ENCODE measurements around the gene ATXN7L3. TPM values are rescaled to one million over a fixed set of nuclear protein-coding genes. Genes with fewer than 3 reads are reported as not detected.
A peak's percentile ranks its signal among the peaks of the same experiment; 100 is the strongest.

The ATXN7L3 gene
- polyA plus RNA-seq, 6 donors from 2014 or later: 6.6 to 14.4 (median 9.4) TPM

- H3K36me3 Mint-ChIP-seq: peaks cover 10 to 24% of the 10 kb centered on the region in 2 donors
Observed at GRCh38 chr17:44214230-44214494, 14.5 kb upstream of the ATXN7L3 start.

GRCh38 chr17:44213403-44214229, 13.9 kb upstream of the ATXN7L3 start:
- no peaks in the 10 kb centered on the region for H3K9me3 Mint-ChIP-seq
- no peaks in the 10 kb centered on the region for H3K27me3 Mint-ChIP-seq
- peaks cover 10 to 24% of the 10 kb centered on the region in 2 donors for H3K36me3 Mint-ChIP-seq
- H3K4me1 Mint-ChIP-seq: peaks cover 48 to 77% (median 76%) of the 10 kb centered on the region in 3 donors
- H3K27ac Mint-ChIP-seq: peak overlapping the region; percentile 80 to 99 (median 95)
- H3K4me3 Mint-ChIP-seq: peak overlapping the region in 5 of 8 donors; percentile 24 to 76 (median 59)
- ATAC-seq (ENCODE audit: low read depth in 2 of 2) (no peak), DNase-seq (no peak)

More at GRCh38 chr17:44214230-44214494, 14.5 kb upstream of the ATXN7L3 start:
- no peaks in the 10 kb centered on the region for H3K9me3 Mint-ChIP-seq
- peak overlapping the region in 5 of 8 donors; percentile 42 to 76 (median 59) for H3K4me3 Mint-ChIP-seq
- H3K27ac Mint-ChIP-seq: peak overlapping the region; percentile 64 to 99 (median 95)
- no peak for DNase-seq
- no peak for ATAC-seq (ENCODE audit: low read depth in 2 of 2)
- peaks cover 47 to 77% (median 75%) of the 10 kb centered on the region in 3 donors for H3K4me1 Mint-ChIP-seq
- no peaks in the 10 kb centered on the region for H3K27me3 Mint-ChIP-seq

GRCh38 chr17:44212507-44213402, 13.1 kb upstream of the ATXN7L3 start:
- H3K4me3 Mint-ChIP-seq: no peak overlapping the region
- peaks cover 14 to 25% of the 10 kb centered on the region in 2 donors for H3K36me3 Mint-ChIP-seq

GRCh38 chr17:44211281-44212265, 11.9 kb upstream of the ATXN7L3 start:
- ATAC-seq (ENCODE audit: low read depth in 2 of 2) (no peak), DNase-seq (no peak)
- no peaks in the 10 kb centered on the region for H3K27me3 Mint-ChIP-seq
- H3K4me1 Mint-ChIP-seq: peaks cover 44 to 67% (median 67%) of the 10 kb centered on the region in 3 donors
- H3K4me3 Mint-ChIP-seq: peak overlapping the region in 1 of 8 donors; percentile 65
- peak overlapping the region in 4 of 6 donors; percentile 36 to 97 (median 74) for H3K27ac Mint-ChIP-seq
- no peaks in the 10 kb centered on the region for H3K9me3 Mint-ChIP-seq
- peaks cover 9 to 32% of the 10 kb centered on the region in 2 donors for H3K36me3 Mint-ChIP-seq

More at GRCh38 chr17:44212507-44213402, 13.1 kb upstream of the ATXN7L3 start:
- H3K27ac Mint-ChIP-seq: peak overlapping the region in 4 of 6 donors; percentile 72 to 97 (median 78)
- H3K4me1 Mint-ChIP-seq: peaks cover 49 to 79% (median 78%) of the 10 kb centered on the region in 3 donors
- H3K27me3 Mint-ChIP-seq: no peaks in the 10 kb centered on the region
- ATAC-seq (ENCODE audit: low read depth in 2 of 2): no peak
- no peak for DNase-seq
- H3K9me3 Mint-ChIP-seq: no peaks in the 10 kb centered on the region

GRCh38 chr17:44210342-44211192, 10.9 kb upstream of the ATXN7L3 start:
- peak overlapping the region in 5 of 6 donors; percentile 11 to 97 (median 85) for H3K27ac Mint-ChIP-seq
- ATAC-seq (ENCODE audit: low read depth in 2 of 2) (peak; percentile 97 to 98), DNase-seq (peak; percentile 94)
- no peaks in the 10 kb centered on the region for H3K27me3 Mint-ChIP-seq
- peaks cover 42 to 62% (median 57%) of the 10 kb centered on the region in 3 donors for H3K4me1 Mint-ChIP-seq
- H3K4me3 Mint-ChIP-seq: peak overlapping the region in 6 of 8 donors; percentile 16 to 75 (median 58)
- H3K36me3 Mint-ChIP-seq: peaks cover 4 to 26% of the 10 kb centered on the region in 2 donors
- H3K9me3 Mint-ChIP-seq: no peaks in the 10 kb centered on the region

GRCh38 chr17:44209786-44210341, 10.2 kb upstream of the ATXN7L3 start:
- ATAC-seq (ENCODE audit: low read depth in 2 of 2) (peak in 1 of 2 donors; percentile 11), DNase-seq (no peak)
- Mint-ChIP-seq H3K4me3 (peak overlapping the region in 5 of 8 donors; percentile 48 to 75 (median 63)), H3K4me1 (peaks cover 36 to 55% (median 50%) of the 10 kb centered on the region in 3 donors), H3K9me3 (no peaks in the 10 kb centered on the region), H3K27ac (peak overlapping the region in 5 of 6 donors; percentile 44 to 88 (median 82)), H3K36me3 (peaks cover 4 to 22% of the 10 kb centered on the region in 2 donors), H3K27me3 (no peaks in the 10 kb centered on the region)

GRCh38 chr17:44207743-44208142, 8.1 kb upstream of the ATXN7L3 start:
- H3K27ac Mint-ChIP-seq: peak overlapping the region in 1 of 6 donors; percentile 53
- H3K27me3 Mint-ChIP-seq: no peaks in the 10 kb centered on the region
- H3K4me1 Mint-ChIP-seq: peaks cover 36 to 49% (median 44%) of the 10 kb centered on the region in 3 donors
- ATAC-seq (ENCODE audit: low read depth in 2 of 2) (no peak), DNase-seq (no peak)
- H3K9me3 Mint-ChIP-seq: no peaks in the 10 kb centered on the region
- H3K4me3 Mint-ChIP-seq: no peak overlapping the region
- peaks cover 4 to 8% of the 10 kb centered on the region in 2 donors for H3K36me3 Mint-ChIP-seq

GRCh38 chr17:44207319-44207718, 7.6 kb upstream of the ATXN7L3 start:
- no peak overlapping the region for H3K4me3 Mint-ChIP-seq
- H3K27me3 Mint-ChIP-seq: no peaks in the 10 kb centered on the region
- no peak for DNase-seq
- no peaks in the 10 kb centered on the region for H3K9me3 Mint-ChIP-seq
- H3K36me3 Mint-ChIP-seq: peaks cover 4 to 8% of the 10 kb centered on the region in 2 donors
- H3K4me1 Mint-ChIP-seq: peaks cover 40 to 50% (median 47%) of the 10 kb centered on the region in 3 donors
- peak overlapping the region in 2 of 6 donors; percentile 53 to 80 for H3K27ac Mint-ChIP-seq
- no peak for ATAC-seq (ENCODE audit: low read depth in 2 of 2)

GRCh38 chr17:44206825-44207155, 7.1 kb upstream of the ATXN7L3 start:
- peak overlapping the region in 1 of 8 donors; percentile 22 for H3K4me3 Mint-ChIP-seq
- ATAC-seq (ENCODE audit: low read depth in 2 of 2): no peak
- peaks cover 4 to 8% of the 10 kb centered on the region in 2 donors for H3K36me3 Mint-ChIP-seq
- H3K27ac Mint-ChIP-seq: no peak overlapping the region
- H3K9me3 Mint-ChIP-seq: no peaks in the 10 kb centered on the region
- H3K4me1 Mint-ChIP-seq: peaks cover 41 to 47% (median 47%) of the 10 kb centered on the region in 3 donors
- no peaks in the 10 kb centered on the region for H3K27me3 Mint-ChIP-seq
- no peak for DNase-seq

- peak overlapping the region in 1 of 8 donors; percentile 22 for H3K4me3 Mint-ChIP-seq
- DNase-seq (no peak), ATAC-seq (ENCODE audit: low read depth in 2 of 2) (no peak)
- peaks cover 43 to 50% (median 47%) of the 10 kb centered on the region in 3 donors for H3K4me1 Mint-ChIP-seq
- H3K36me3 Mint-ChIP-seq: peaks cover 4 to 8% of the 10 kb centered on the region in 2 donors
- H3K27ac Mint-ChIP-seq: peak overlapping the region in 5 of 6 donors; percentile 18 to 91 (median 46)
- H3K27me3 Mint-ChIP-seq: no peaks in the 10 kb centered on the region
- no peaks in the 10 kb centered on the region for H3K9me3 Mint-ChIP-seq
Observed at GRCh38 chr17:44205962-44206824, 6.5 kb upstream of the ATXN7L3 start.

- peak overlapping the region in 1 of 8 donors; percentile 41 for H3K4me3 Mint-ChIP-seq
- peaks cover 4 to 8% of the 10 kb centered on the region in 2 donors for H3K36me3 Mint-ChIP-seq
- no peaks in the 10 kb centered on the region for H3K9me3 Mint-ChIP-seq
- H3K27me3 Mint-ChIP-seq: no peaks in the 10 kb centered on the region
- DNase-seq (no peak), ATAC-seq (ENCODE audit: low read depth in 2 of 2) (no peak)
- peak overlapping the region in 1 of 6 donors; percentile 3 for H3K27ac Mint-ChIP-seq
- peaks cover 40 to 50% (median 46%) of the 10 kb centered on the region in 3 donors for H3K4me1 Mint-ChIP-seq
Observed at GRCh38 chr17:44204441-44204882, 4.8 kb upstream of the ATXN7L3 start.

Data from naive B cell (primary cell).